HT1080 (cell line): ENCODE results near the gene SPATA20. TPM values are rescaled to one million over a fixed set of nuclear protein-coding genes. Genes with fewer than 3 reads are reported as not detected.

Experiments used
- DNase-seq: peaks from one replicate; pipeline ENCODE4 v3.0.0-alpha.2; 2015; ENCODE audit warnings: low read depth
- total RNA-seq: library from RNA; depleted of rRNA; stranded (reverse); fragments of >200 nt; shearing (Covaris generic); gene quantifications from 2 replicates; pipeline ENCODE4 v1.2.3, GENCODE V29; 2014

The SPATA20 gene
- total RNA-seq, 1 experiment from 2014 or later: 51.6 TPM

GRCh38 chr17:50557630-50558029, 10.7 kb downstream of the SPATA20 start:
- no peak for DNase-seq

GRCh38 chr17:50558091-50558490, 11.1 kb downstream of the SPATA20 start:
- DNase-seq: no peak

- no peak for DNase-seq
Observed at GRCh38 chr17:50558581-50558940, 11.6 kb downstream of the SPATA20 start.

GRCh38 chr17:50558941-50559614, 12.1 kb downstream of the SPATA20 start:
- no peak for DNase-seq

GRCh38 chr17:50559674-50560184, 12.8 kb downstream of the SPATA20 start:
- no peak for DNase-seq

- DNase-seq: peak; percentile 73
Observed at GRCh38 chr17:50560185-50560824, 13.3 kb downstream of the SPATA20 start, which contains the start of gene CACNA1G. TSS of gene CACNA1G (plus strand) at chr17:50560715. CDS start at chr17:50561460, 745 bp downstream.

GRCh38 chr17:50560931-50561745, 14.2 kb downstream of the SPATA20 start:
- no peak for DNase-seq

- DNase-seq: no peak
Observed at GRCh38 chr17:50561746-50562141, 14.8 kb downstream of the SPATA20 start.

GRCh38 chr17:50562242-50563091, 15.5 kb downstream of the SPATA20 start:
- no peak for DNase-seq

- no peak for DNase-seq
Observed at GRCh38 chr17:50563092-50563511, 16.1 kb downstream of the SPATA20 start.

- DNase-seq: no peak
Observed at GRCh38 chr17:50564916-50565315, 17.9 kb downstream of the SPATA20 start.

- DNase-seq: peak; percentile 50
Observed at GRCh38 chr17:50565402-50566350, 18.7 kb downstream of the SPATA20 start.

- DNase-seq: no peak
Observed at GRCh38 chr17:50566886-50567285, 19.9 kb downstream of the SPATA20 start.

- no peak for DNase-seq
Observed at GRCh38 chr17:50568659-50569058, 21.7 kb downstream of the SPATA20 start.

GRCh38 chr17:50569592-50569991, 22.6 kb downstream of the SPATA20 start:
- no peak for DNase-seq

GRCh38 chr17:50570032-50570431, 23.1 kb downstream of the SPATA20 start:
- DNase-seq: no peak

- no peak for DNase-seq
Observed at GRCh38 chr17:50570528-50570927, 23.6 kb downstream of the SPATA20 start.

GRCh38 chr17:50571681-50572080, 24.7 kb downstream of the SPATA20 start:
- no peak for DNase-seq

- DNase-seq: no peak
Observed at GRCh38 chr17:50572541-50572940, 25.6 kb downstream of the SPATA20 start.
